Activated CD4-positive, alpha-beta T cell treated with anti-CD3 and anti-CD28 coated beads for 1 hour (primary cell): Measurements from ENCODE around the gene SERTAD1.
A peak's percentile ranks its signal among the peaks of the same experiment; 100 is the strongest.
"Not testable (repeated sequence)": the region's sequence is repeated elsewhere in the genome, so short reads cannot be mapped to it uniquely, and the experiment has no call there.

Experiments used
- DNase-seq: peaks from one replicate; pipeline ENCODE4 v3.0.0-alpha.2; 2020

SERTAD1 gene

DNA sequence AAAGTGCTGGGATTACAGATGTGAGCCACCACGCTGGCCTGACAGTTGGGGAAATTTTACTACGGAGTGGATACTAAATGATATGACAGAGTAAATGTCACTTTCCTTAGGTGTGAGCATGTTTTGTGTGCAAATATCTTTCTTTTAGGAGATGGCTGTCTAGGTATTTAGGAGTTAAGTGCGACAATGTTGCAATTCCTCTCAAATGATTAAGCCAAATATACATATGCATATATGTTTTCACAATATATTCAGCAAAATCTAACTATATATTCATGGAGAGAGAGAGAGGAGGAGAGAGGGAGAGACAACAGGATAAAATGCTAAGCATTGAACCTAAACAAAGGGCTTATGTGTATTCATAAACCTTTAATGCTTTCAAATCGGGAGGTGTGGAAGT, 23.7 kb upstream of the SERTAD1 start:
- no peak for DNase-seq

DNA sequence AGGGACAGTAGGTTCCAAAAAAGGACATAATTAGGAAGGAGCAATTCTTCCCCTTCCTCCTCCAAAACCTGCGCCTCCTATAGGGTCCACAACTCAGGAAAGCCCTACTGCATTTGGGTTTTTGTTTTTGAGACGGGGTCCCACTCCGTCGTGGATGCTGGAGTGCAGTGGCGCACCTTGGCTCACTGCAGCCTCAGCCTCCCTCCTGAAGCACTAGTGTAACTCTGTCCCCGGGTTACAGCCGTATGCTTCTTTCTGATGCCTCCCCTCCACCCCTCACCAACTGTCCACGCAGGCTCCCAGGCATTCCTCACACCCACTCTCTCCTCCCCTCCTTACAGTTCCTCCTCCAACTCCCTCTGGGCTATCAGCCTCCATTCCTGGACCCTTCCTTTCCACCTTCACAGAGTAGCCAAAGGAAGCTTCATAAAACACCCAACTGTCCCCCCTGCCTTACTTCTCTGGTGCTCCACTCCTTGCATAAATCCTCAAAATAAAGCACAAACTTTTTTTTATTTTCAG, 20.5 kb upstream of the SERTAD1 start:
- no peak for DNase-seq

DNA sequence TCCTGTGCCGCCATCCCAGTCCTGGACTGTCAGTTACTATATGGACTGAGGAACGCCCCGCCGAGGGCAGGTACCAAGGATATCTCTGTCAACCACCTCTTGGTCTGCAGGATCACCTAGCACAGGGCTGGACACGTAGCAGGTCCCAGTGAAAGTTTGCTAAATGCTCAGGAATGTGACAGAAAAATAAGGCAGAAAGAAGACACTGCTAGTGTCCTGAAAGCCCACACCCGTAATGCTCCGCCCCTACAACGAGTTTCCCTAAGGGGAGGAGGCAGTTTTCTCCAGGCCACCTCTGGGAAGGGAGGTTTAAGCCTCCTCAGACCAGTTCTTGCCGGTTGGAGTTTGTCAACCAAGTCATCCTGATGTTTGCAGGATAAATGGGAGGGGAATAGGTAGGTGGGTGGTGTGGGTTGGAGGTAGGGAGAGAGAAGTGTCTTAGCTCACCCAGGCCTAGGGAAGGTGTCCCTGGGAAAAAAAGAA, 20.0 kb upstream of the SERTAD1 start:
- no peak for DNase-seq

DNA sequence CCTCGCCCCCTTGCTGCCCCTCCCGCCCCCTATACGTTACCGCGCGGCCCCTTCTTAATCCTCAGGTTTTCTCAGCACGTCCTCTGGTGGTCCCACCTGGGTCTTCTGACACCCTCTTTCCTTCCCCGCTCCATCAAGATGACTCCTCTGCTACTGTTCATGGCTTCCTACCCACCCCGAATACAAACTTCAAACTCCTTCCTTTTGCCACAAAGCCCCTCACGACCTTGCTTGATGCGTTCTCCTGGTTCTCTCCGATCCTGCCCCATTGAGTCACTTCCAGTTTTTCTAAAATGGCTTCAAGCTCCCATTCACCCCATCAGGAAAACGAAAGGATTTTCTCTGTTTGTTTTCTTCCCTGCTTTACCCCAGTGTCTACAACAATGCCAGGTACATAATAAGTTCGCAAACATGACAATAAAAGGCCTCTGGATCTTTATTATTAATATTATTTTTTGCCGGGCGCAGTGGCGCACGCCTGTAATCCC, 19.1 kb upstream of the SERTAD1 start:
- DNase-seq = no peak

DNA sequence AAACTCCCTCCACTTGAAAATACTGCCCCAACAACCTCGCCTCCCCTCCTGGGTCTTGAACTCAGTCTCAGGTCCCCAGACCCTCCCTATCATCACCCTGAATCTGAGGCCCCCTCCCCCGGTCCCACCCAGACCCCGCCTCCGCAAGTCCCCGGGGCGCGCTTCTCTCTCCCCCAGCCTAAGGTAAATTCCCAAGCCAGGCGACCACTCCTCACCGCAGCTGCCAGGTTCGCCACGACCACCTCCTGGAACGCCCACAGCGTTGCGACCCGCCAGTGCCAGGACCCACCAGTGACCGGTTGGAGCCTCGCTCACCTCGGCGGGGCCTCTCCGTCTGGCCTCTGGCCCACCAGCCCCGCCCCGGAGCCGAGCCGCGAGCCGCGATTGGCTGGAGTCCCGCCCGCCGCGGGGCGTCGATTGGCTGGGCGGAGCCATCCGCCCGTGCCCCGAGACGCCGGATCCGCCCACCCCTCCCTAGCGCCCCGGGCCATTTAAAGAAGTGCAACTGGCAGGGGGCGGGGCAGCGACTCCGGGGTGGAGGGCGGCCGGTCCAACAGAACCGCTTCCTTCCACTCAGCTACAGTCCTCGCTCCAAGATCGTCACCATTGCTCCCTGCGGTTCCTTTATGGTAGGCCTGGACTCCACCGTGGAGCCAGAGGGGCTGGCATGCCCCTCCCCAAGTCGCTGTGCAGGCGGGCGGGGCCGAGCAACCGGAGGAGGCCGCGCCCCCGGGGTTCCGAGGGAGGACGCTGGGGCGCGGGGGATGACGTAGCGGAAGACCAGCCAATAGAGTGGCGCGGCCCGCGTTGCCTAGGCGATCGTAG, 18.4 kb upstream of the SERTAD1 start, which contains the start of gene SERTAD3:
TSS of gene SERTAD3 (minus strand) at position 336 of the 825 bp plus-strand sequence. CDS start 2,255 bp downstream, outside the sequence.
- peak; percentile 92 for DNase-seq

DNA sequence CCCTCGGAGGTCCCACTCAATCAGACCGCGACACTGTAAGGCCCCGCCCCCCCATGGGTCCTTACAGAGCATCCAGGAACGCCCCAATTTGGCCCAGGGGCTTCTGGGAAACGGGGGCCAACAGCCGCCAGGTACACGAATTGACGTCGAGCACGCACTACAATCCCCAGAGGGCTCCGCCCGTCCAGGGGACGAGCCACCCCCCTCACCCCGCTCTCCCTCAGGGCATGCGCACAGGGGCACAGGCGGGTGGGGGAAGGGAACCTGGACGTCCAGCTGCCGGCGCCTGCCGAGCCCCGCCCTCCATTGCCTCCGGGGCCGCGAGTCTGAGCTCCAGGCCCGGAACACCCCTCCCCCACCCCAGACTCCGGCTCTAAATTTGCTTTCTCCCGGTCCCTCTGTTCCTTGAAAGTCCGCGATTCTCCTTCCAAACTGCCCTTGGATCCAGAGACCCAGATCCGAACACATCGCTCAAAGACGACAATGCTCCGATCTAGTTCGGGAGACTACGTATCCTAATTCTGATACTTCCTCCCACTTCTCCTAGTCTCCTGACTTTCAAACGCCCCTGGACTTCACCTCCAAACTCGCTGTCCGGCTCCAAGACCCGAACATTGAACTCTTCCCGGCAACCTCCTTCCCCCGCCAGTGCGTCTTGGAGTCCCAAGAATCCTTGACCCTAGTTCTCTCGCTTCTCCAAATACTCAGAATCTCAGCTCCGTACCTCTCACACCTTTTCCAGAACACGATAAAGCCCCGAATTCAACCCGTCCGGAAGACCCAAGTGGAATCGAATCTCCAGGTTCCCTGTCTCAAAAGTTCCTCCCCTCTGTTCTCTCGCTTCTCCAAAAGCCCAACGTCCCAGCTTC, 17.6 kb upstream of the SERTAD1 start:
- peak; percentile 98 for DNase-seq

DNA sequence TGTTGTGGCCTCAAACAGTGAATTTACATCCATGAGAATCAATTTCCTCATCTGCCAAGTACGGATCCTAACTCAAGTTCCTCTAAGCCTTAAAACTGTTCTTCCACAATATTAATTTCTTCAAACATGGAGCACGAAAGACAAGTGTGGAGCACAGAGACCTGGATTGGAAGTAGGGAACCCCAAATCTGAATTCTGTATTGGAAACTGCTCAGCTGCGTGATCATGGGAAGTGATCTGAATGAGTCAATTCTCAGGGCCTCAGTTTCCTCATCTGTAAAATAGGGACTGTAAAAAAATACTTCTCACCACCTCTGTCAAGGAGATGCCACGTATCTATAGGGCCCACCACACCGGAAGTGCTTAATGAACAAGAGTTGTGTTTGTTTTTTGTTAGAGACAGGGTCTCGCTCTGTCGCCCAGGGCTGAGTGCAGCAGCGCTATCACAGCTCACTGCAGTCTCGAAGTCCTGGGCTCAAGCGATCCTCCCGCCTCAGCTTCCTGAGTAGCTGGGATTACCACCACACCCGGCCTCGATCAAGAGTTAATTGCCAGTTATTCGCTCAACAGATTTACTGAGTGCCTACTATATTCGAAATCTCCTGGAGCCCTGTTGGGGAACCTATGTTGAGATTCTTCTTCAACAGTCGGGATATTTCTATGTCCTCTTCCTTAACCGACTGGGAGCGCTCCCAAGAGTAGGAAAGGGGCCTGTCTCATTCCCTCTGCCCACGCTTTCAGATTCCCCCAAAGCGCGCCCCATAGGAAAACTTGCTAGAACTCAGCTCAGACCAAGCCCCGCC, 16.7 kb upstream of the SERTAD1 start:
- no peak for DNase-seq

DNA sequence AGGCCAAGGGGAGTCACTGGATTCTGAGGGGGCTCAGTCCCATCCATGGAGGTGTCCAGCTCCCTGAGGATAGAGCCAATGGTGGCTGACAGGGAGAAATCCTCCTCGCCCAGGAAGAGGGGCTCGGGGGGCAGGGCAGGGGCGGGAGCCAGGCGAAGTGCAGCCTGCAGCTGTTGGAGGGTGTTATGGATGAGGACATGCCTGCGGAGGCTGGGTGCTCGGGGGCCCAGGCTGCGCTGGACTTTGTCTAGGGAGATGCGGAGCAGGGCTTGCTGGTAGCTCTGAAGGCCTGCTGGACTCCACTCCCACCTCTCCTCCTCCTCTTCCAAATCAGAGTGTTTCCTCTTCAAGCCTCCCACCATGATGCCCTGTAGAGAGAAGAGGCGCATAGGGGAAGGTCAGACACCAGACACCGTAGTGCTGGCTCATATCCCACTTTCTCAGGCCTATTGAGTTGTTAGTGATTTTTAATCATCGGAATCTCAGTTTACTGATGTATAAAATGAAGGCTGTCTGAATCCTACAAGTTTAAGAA, 16.0 kb upstream of the SERTAD1 start:
- no peak for DNase-seq

DNA sequence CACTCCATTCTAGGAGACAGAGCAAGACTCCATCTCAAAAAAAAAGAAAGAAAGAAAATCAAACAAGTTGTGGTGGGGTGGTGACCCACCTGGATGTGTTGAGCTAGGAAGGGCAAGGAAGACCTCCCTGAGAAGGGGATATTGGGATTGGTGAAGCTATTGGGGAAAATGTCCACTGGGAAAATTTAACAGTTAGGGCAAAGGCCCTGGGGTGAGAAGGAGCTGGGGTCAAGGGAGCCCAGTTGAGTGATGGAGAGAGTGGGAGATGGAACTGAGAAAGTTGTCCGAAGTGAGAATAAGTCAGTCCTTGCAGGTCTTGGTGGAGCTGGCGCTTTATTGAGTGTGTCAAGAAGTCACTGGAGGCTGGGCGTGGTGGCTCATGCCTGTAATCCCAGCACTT, 12.5 kb upstream of the SERTAD1 start:
- no peak for DNase-seq

DNA sequence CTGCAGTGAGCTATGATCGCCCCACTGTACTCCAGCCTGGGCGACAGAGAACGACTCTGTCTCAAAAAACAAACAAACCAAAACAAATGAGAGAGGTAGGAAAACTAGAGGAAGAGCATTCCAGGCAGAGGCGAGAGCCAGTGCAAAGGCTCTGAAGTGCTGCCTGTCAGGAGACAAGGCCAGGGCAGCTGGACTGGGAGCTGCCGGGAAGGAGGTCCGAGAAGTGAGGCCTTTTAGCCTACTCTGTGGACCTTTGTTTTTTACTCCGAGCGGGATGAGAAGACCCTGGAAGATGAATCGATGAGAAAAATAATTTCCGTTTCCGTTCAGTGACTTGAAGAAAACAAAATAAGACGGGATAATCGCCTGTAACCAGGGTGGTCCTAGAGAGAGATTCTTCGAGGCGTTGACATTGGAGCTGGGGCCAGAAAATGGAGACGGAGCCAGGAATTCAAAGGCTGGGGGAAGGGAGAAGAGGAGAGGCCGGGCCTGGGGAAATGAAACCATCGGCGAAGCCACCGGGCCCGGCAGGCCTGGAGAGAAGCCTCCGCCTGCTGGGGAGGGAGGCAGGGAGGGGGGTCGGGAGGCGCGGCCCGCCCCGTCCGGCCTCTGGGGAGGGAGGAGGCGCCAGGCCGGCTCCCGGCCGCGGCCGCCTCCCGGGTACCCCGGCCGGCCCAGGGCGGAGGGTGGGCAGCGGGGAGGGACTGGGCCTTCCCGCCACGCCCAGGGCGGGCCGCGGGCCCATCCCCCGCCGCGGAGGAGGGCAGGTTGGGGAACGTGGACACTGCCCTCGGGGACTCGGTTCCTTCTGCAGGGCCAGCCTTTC, 7.8 kb upstream of the SERTAD1 start:
- DNase-seq = peak; percentile 26

DNA sequence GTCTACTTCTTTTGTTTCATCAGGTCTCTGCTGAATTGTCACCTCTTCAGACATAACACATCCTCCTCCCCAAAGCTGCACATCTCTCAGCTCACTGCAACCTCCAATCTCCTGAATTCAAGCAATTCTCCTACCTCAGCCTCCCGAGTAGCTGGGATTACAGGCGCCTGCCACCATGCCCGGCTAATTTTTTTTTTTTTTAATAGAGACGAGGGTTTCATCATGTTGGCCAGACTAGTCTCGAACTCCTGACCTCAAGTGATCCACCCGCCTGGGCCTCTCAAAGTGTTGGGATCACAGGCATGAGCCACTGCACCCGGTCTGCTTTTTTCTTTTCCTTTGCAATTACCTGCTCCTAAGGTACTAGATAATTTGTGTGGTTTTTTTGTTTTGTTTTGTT, 7.0 kb upstream of the SERTAD1 start:
- DNase-seq = not testable (repeated sequence)

DNA sequence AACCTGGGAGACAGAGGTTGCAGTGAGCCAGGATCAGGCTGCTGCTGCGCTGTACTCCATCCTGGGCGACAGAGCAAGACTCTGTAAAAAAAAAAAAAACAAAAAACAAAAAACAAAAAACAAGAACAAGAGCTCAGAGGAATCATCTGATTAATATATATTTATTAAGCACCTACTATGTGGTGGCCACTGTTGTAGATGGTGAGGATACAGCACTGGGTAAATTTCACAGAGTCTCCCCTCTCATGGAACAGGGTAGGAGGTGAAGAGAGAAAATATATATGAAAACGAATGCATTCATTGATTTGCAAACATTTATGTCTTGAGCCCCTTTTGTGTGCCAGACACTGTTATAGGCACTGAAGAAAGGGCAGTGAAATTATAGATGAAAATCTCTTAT, 5.9 kb upstream of the SERTAD1 start:
- no peak for DNase-seq

DNA sequence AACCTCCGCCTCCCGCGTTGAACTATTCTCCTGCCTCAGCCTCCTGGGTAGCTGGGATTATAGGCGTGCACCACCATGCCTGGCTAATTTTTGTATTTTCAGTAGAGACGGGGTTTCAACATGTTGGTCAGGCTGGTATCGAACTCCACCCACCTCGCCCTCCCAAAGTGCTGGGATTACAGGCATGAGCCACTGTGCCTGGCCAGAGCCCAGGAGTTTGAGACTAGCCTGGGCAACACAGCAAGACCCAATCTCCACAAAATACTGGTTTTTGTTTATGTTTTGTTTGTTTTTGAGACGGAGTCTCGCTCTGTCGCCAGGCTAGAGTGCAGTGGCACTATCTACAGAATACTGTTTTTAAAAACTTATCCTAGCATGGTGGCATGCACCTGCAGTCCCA, 4.5 kb upstream of the SERTAD1 start:
- not testable (repeated sequence) for DNase-seq

DNA sequence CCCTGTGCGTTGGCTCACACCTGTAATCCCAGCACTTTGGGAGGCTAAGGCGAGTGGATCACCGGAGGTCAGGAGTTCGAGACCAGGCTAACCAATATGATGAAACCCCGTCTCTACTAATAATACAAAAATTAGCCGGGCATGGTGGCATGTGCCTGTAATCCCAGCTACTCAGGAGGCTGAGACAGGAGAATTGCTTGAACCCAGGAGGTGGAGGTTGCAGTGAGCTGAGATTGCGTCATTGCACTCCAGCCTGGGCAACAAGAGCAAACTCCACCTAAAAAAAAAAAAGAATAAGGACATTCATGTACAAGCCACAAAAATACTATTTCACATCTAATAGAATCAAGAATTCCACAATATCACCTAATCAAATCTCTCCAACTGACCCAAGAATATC, 2.4 kb upstream of the SERTAD1 start:
- DNase-seq = not testable (repeated sequence)

DNA sequence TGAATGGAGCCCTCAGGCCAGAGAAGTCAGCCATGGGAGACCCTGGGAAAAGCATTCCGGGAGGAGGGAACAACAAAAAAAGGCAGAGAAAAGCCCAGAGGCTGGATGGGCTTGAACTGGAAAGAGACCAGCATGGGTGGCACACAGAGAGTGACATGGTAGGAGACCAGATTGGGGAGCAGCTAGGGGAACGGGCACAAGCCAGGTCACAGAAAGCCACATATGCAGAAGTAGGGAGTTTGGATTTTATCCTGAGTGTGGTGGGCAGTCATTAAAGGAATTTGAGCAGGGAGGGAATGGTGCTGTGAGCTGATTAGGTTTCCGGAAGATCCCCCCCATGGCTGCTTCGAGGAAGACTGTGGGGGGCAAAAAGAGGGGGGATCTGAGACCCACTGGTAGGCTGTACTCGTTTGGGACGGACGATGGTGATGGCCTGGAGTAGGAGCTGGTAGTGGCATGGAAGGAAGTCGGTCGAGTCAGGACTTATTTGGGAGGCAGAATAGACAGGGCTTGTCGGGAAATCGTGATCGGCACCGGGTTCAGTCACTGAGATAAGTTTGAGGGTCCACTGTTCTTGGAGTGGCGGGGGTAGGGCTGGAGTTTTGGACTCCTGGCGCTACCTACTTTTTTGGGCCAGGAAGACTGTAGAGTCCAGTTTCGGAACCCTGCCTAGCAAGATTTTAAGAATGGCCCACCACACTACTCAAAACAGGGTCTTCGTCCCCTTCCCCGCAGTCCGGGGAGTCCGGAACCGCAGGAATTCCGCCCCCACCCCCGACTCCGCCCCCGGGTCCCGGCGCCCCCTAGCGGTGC, 949 bp downstream of the SERTAD1 start:
- DNase-seq = no peak

DNA sequence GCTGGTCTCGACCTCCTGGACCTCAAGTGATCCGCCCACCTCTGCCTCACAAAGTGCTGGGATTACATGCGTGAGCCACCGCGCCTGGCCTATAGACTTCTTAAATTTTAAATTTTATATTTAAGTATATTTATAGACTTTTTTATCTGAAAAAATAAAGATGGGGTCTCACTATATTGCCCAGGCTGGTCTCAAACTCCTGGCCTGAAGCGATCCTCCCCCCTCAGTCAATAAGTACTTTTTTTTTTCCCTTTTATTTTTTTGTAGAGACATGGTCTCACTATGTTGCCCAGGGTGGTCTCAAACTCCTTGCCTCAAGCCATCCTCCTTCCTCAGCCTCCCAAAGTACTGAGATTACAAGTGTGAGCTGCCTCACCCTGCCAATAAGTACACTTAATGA, 1.9 kb downstream of the SERTAD1 start:
- no peak for DNase-seq

DNA sequence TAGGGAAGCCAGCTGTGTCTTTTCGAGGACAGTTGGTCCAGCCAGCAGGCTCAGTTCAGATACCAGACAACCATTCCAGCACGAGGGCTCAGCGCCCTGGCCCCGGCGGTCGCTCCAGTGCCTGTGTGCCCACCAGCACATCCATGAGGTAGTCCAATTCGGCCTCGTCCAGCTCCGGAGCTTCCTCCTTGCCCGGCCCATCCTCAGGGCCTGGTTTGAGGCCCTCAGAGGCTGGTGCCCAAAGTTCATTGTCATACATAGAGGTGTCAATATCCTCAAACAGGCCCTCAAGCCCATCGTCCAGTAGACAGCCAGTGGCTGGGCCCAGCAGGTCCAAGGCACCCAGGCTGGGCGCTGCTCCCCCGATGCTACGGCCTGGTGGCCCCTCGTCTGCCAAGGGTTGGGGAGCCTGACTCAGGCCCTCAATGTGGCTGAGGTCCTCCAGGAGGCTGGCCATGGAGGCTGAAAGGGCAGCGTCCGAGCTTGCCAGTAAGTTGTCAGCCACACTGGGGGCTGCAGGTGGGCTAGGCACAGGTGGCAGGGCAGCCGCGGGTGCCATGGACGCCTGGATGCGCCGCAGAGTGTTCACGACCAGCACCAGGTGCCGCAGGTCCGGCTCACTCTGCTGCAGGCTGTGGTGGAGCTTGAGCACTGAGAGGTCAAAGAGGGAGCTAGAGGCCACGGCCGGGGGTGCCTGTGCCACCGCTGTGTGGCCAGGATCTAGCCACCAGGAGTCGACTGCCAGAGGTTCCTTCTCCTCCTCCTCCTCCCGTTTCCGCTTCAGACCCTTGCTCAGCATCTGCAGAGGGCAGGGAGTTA, 2.8 kb downstream of the SERTAD1 start:
- DNase-seq = no peak

DNA sequence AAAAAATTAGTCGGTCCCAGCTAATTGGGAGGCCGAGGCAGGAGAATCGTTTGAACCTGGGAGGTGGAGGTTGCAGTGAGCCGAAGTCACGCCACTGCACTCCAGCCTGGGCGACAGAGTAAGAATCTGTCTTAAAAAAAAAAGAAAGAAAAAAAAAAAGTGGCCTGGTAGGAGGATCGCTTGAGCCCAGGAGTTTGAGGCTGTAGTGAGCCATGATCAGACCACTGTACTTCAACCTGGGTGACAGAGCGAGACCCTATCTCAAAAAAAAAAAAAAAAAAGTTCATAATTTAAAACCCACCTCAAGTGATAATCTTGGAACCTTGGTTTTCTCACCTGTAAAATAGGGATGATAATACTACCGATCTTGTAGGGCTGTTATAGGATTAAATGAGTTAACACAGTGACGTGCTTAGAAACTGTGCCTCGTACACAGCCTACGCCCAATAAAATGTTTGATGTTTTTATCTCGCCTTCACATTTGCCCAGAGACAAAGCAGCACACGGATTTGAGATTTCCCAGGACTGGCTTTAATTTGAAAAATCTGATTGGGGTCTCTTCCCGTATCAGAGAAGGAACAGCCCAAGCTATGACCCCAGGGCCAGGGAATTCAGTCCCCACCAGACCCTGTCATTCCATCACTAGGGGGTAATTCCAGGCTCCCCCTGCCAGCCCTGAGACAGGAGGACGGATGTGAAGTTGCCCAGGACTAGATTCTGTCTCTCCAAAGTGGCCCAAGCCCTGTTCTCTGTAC, 3.6 kb downstream of the SERTAD1 start:
- no peak for DNase-seq
